BJ (cell line): ENCODE data around the gene FKBP8. TPM values are rescaled to one million over a fixed set of nuclear protein-coding genes. Genes with fewer than 3 reads are reported as not detected.

ENCODE experiments used
- CTCF ChIA-PET: fragments of 350-600 bp; formaldehyde crosslinking; extraction: SDS; loops from one replicate; lab custom pipeline; 2021; ENCODE audit warnings: antibody characterized with exemption, inconsistent platforms; lab: Yijun Ruan, JAX
- POLR2A ChIA-PET: fragments of 300-600 bp; sonication (Branson Sonifier 250); formaldehyde crosslinking; extraction: SDS; loops from one replicate; lab custom pipeline; 2021; ENCODE audit warnings: antibody characterized with exemption; lab: Charles Lee
- DNase-seq: peaks from one replicate; pipeline ENCODE4 v3.0.0-alpha.2; 2011; ENCODE audit warnings: low read depth
- H3K27me3 ChIP-seq: 2 replicates; pipeline ENCODE4 v1.6.0; 2011; ENCODE audit warnings: low read length; ENCODE audit not compliant: control insufficient read depth, insufficient read depth
- H3K36me3 ChIP-seq: 2 replicates; pipeline ENCODE4 v1.5.1; 2011; ENCODE audit warnings: low read length; ENCODE audit not compliant: control insufficient read depth, insufficient read depth
- H3K4me3 ChIP-seq: 2 replicates; pipeline ENCODE4 v1.5.1; 2011; ENCODE audit warnings: low read depth, mild to moderate bottlenecking, control low read depth, low read length
- polyA plus RNA-seq: library from polyadenylated mRNA; depleted of rRNA; stranded (reverse); fragments of >200 nt; gene quantifications from 2 replicates; pipeline ENCODE4 v1.2.3, GENCODE V29; 2011
- TF ChIP-seq, protein P1 (sequence below): IDR thresholded peaks from 2 replicates; pipeline ENCODE4 v1.5.1; 2011; ENCODE audit warnings: low read depth, mild to moderate bottlenecking, control low read depth, inconsistent platforms, low read length, moderate library complexity; ENCODE audit not compliant: insufficient read depth

The FKBP8 gene
- polyA plus RNA-seq, 1 experiment = 280 TPM

DNA sequence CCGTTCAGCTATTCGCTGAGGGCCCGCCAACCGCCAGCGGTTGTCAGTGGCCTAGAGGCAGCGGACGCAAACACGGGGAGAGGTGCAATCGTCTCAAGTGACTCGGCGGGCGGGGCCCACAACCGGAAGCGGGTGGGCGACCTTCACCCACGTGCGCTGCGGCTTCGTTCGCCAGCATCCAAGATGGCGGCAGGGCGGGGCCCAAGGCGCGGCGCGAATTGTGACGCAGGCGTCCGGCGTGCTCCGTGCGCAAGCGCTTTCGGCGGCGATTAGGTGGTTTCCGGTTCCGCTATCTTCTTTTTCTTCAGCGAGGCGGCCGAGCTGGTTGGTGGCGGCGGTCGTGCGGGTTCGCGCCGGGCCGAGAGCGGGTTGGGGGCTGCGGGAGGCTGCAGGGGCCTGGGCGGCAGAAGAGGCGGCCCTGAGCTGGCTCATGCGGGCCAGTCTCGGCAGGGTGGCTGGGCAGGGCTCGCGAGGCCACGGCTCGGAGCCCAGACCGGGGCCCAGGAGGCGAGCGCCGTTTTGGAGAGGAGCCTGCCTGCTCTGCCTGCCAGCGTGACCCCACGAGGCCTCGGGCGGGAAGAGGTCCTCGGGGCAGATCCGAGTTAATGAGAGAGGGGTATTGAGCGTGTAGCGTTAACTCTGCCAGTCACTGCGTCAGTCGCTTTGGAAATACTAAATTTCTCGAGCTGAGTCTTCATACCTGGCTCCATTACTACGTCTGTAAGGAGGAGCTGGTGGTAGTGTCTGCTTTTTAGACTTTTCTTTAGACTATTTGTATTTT, 28.4 kb upstream of the FKBP8 start, which contains the start of gene UBA52:
UBA52 (plus strand) TSS at position 294 of the 781 bp plus-strand sequence. CDS start 1,444 bp downstream, outside the sequence.
- CTCF ChIA-PET = interaction anchor here (0.5 to 3.6 kb wide), 13 partner anchors 9 to 296 kb away, joined by 3 to 37 read pairs (median 3); partner anchors contain the start of genes KXD1 and REX1BD
- TF ChIP-seq, protein P1, sequence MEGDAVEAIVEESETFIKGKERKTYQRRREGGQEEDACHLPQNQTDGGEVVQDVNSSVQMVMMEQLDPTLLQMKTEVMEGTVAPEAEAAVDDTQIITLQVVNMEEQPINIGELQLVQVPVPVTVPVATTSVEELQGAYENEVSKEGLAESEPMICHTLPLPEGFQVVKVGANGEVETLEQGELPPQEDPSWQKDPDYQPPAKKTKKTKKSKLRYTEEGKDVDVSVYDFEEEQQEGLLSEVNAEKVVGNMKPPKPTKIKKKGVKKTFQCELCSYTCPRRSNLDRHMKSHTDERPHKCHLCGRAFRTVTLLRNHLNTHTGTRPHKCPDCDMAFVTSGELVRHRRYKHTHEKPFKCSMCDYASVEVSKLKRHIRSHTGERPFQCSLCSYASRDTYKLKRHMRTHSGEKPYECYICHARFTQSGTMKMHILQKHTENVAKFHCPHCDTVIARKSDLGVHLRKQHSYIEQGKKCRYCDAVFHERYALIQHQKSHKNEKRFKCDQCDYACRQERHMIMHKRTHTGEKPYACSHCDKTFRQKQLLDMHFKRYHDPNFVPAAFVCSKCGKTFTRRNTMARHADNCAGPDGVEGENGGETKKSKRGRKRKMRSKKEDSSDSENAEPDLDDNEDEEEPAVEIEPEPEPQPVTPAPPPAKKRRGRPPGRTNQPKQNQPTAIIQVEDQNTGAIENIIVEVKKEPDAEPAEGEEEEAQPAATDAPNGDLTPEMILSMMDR = no peak

DNA sequence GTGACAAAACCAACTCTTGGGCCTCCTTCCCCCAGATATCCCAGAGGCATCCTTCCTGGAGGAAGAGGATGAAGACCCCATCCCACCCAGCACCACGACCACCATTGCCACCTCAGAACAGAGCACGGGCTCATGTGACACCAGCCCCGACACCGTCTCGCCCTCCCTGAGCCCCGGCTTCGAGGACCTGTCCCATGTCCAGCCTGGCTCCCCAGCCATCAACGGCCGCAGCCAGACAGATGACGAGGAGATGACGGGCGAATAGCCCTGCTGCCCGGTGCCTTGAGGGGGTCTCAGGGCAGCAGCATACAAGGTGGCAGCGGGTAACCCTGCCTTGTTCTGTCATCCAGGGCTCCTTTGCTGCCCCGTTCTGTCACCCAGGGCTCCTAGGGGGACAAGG, 25.0 kb upstream of the FKBP8 start:
- POLR2A ChIA-PET = no interaction called here
- CTCF ChIA-PET = interaction anchor here (0.5 to 1.7 kb wide), 3 partner anchors 9 to 20 kb away, joined by 4 to 5 read pairs (median 4); partner anchors contain the start of genes KXD1 and REX1BD
- H3K36me3 ChIP-seq = peaks cover 22% of the 10 kb centered on the region

More for the DNA sequence above, 28.4 kb upstream of the FKBP8 start, which contains the start of gene UBA52:
- H3K4me3 ChIP-seq = peak within 1 kb of the TSS; percentile 81
- peaks cover 30% of the 10 kb centered on the region for H3K36me3 ChIP-seq
- POLR2A ChIA-PET = no interaction called here
- no peaks in the 10 kb centered on the region for H3K27me3 ChIP-seq
- DNase-seq = peak; percentile 79

DNA sequence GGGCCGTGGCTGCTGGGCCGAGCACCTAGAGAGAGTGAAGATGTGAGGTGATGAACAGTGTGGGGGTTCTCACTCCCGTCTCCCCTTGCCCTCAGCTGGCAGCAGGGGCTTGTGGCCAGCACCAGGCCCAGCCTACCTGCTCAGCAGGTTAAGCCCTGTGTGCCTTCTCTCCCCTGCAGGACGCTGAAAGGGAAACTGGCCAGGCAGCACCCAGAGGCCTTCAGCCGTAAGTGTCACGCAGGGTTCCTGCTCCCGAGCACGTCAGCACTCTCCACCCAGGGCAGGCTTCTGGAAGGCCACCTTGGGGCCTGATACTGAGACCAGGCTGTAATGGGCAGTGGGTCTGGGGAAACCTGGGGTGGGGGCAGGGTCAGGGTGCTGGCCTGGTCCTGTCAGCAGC, 23.6 kb upstream of the FKBP8 start:
- CTCF ChIA-PET = no interaction called here
- Histone ChIP-seq H3K36me3 (peaks cover 22% of the 10 kb centered on the region), H3K27me3 (no peaks in the 10 kb centered on the region), H3K4me3 (no peak overlapping the region)
- TF ChIP-seq, protein P1 = no peak
- POLR2A ChIA-PET = no interaction called here
- no peak for DNase-seq

More for the DNA sequence above, 25.0 kb upstream of the FKBP8 start:
- no peaks in the 10 kb centered on the region for H3K27me3 ChIP-seq
- no peak for DNase-seq
- TF ChIP-seq, protein P1 = no peak
- H3K4me3 ChIP-seq = no peak overlapping the region

DNA sequence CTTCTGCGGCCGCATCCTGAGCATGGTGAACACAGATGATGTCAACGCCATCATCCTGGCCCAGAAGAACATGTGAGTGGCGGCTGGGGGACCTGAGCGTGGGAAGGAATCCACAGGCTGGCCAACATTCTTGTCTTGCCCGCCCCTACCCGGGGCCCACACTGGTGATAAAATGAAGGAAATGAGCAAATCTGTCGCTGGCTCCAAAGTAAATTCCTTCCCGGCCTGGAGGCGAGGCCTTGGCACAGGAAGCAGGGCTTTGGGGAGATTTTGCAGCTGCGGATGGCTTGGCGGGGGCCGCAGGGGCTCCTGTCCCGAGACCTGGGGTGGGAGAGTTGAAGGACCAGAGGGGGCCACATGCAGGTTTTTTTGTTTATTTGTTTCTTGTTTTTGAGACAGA, 18.7 kb upstream of the FKBP8 start:
- Histone ChIP-seq H3K4me3 (no peak overlapping the region), H3K27me3 (no peaks in the 10 kb centered on the region), H3K36me3 (peaks cover 13% of the 10 kb centered on the region)
- DNase-seq = no peak
- TF ChIP-seq, protein P1 = no peak
- CTCF ChIA-PET = interaction anchor here (0.7 to 1.0 kb wide), 2 partner anchors 26 to 32 kb away, joined by 3 to 4 read pairs; no protein-coding TSS in a partner anchor
- POLR2A ChIA-PET = no interaction called here

DNA sequence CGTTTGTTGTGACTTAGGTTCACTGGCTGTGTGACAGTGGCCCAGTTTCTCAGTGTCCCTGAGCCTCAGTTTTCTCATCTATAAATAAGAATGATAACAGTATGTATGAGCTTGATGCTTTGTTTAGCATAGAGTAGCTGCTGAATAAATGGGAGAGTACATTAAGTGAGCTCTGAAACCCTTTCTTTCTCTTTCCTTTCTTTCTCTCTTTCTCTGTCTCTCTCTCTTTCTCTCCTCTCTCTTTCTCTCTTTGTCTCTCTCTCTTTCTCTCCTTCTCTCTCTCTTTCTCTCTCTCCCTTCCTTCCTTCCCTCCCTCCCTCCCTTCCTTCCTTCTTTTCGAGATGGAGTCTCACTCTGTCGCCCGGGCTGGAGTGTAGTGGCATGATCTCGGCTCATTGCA, 16.3 kb upstream of the FKBP8 start:
- Histone ChIP-seq H3K36me3 (peaks cover 5% of the 10 kb centered on the region), H3K4me3 (no peak overlapping the region), H3K27me3 (no peaks in the 10 kb centered on the region)
- POLR2A ChIA-PET = no interaction called here
- DNase-seq = no peak
- TF ChIP-seq, protein P1 = no peak
- CTCF ChIA-PET = interaction anchor here (0.7 to 1.2 kb wide), 3 partner anchors 9 to 109 kb away, joined by 3 to 6 read pairs (median 4); no protein-coding TSS in a partner anchor
